Stimulated activated CD4-positive, alpha-beta T cell treated with anti-CD3 and anti-CD28 coated beads, Interleukin-4, amount 100 ng/mL, for 24 hours (primary cell): ENCODE measurements around the gene SERPIND1.
"Not testable (repeated sequence)": the region's sequence is repeated elsewhere in the genome, so short reads cannot be mapped to it uniquely, and the experiment has no call there.

Source experiments
- DNase-seq: peaks from one replicate; pipeline ENCODE4 v3.0.0-alpha.2; 2020

The SERPIND1 gene

DNA sequence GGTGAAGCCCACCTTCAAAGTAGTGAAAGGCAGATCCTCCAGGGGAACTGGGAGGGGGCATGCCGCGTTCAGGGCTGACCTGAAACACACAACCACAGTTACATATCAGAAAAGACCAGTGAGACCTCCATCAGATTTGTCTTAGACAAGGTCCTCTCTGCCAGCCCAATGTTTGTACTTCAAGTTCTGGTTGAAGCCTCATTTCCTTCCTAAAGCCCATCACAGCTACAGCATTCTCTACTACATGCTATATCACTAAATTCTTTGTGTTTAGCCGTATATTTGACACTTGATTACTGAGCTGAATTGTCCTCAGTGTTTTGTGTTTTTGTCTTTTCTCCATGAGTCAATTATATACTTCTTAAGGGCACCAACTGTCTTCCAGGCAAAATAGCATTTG lies 44.6 kb downstream of the SERPIND1 start:
- no peak for DNase-seq

DNA sequence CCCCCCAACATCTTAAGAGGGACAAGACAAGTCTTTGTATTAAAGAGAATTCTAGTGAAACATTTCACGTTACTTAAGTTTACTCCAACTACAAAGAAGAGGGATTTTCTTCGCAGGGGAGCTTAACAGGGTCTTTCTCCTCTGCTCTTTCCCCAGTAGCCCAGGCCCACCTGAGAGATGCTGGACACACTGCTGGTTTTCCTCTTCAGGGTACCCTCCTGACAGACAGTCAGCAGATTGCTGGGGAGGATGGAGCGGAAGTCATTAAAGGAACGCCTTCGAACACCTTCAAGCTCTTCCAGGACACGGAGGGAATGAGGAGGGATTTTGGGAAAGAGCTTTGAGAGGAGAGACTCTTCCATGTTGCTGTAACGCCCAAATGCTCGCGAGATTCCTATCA lies 45.6 kb downstream of the SERPIND1 start:
- no peak for DNase-seq

DNA sequence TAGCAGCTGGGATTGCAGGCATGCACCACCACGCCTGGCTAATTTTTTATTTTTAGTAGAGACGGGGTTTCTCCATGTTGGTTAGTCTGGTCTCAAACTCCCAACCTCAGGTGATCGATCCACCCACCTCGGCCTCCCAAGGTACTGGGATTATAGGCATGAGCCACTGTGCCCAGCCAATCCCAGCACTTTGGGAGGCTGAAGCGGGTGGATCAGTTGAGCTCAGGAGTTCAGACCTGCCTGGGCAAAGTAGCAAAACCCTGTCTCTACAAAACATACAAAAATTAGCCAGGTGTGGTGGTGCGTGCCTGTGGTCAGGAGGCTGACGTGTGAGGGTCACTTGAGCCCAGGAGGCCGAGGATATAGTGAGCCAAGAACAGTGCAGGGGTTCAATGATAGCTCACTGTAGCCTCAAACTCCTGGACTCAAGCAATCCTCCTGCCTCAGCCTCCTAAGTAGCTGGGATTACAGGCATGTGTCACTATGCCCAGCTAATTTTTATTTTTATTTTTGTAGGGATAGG lies 47.9 kb downstream of the SERPIND1 start:
- not testable (repeated sequence) for DNase-seq

DNA sequence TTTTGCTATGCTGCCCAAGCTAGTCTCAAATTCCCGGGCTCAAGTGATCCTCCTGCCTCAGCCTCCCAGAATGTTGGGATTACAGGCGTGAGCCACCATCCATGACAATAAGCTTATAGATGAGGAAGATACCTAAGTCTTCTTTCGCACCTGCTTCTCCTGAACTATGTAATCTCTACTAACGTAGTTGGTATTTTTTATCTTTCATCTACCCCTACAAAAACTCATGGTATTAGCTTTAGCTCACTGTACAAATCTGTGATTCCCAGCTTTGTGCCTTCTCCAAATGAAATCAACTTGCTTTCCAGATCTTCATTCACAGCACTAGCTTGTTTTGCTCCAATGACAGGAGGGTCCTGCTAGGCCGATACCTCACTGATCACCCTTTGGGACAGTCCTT lies 48.3 kb downstream of the SERPIND1 start:
- DNase-seq, result no peak

DNA sequence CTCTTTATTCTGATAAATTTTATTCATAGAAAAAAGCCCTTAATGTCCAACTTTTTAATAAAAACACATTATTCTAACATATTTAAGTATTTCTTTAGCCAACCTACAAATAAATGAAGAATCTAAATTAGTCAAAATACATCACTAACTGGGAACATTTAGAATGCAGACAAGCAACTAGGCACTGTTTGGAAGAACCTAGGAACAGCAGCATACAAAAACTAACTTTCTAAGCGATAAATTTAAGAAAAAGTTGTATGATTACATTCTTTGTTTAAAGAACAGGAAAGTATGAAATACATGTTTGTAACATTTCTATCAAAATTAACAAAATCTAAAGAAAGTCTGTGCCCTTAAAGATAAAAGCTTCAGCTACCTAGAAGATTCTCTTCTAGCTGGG lies 49.4 kb downstream of the SERPIND1 start:
- DNase-seq, result no peak

DNA sequence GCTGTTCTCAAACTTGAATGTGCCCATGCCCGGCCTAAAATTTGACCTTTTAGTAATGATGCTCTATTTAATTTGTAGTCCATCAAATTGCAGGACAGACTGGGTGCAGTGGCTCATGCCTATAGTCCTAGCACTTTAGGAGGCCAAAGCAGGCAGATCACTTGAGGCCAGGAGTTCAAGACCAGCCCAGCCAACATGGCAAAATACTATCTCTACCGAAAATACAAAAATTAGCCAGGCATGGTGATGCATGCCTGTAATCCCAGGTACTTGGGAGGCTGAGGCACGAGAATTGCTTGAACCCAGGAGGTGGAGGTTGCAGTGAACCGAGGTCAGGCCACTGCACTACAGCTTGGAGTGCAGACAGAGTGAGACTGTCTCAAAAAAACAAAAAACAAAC lies 51.3 kb downstream of the SERPIND1 start:
- DNase-seq, result not testable (repeated sequence)

DNA sequence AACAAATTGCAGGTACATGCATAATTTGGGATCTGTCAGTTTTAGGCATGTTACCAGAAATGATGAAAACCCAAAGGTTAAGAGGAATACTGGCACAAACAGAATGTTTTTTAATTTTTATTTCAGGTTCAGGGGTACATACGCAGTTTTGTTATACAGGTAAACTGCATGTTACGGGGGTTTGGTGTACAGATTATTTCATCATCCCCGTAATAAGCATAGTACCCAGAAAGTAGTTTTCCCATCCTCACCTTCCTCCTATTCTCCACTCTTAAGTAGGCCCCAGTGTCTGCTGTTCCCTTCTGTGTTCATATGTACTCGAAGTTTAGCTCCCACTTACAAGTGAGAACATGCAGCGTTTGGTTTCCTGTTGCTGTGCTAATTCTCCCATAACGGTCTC lies 51.7 kb downstream of the SERPIND1 start:
- DNase-seq, result no peak

DNA sequence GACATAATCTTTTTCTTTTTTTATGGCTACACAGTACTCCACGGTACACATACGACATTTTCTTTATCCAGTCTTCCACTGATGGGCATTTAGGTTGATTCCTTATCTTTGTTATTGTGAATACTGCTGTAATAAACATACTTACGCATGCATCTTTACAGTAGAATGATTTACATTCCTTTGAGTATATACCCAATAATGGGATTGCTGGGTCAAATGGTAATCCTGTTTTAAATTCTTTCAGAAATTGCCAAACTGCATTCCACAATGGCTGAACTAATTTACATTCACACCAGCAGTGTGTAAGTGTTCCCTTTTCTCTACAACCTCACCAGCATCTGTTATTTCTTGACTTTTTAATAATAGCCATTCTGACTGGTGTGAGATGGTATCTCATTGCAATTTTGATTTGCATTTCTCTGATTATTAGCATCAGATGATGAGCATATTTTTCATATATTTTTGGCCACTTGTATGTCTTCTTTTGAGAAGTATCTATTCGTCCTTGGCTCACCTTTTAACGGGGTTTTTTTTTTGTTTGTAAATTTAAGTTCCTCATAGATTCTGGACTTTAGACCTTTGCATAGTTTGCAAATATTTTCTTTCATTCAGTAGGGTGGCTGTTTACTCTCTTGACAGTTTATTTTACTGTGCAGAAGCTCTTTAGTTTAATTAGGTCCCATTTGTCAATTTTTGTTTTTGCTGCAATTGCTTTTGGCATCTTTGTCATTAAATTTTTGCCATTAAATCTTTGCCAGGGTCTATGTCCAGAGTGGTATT lies 52.6 kb downstream of the SERPIND1 start:
- not testable (repeated sequence) for DNase-seq

DNA sequence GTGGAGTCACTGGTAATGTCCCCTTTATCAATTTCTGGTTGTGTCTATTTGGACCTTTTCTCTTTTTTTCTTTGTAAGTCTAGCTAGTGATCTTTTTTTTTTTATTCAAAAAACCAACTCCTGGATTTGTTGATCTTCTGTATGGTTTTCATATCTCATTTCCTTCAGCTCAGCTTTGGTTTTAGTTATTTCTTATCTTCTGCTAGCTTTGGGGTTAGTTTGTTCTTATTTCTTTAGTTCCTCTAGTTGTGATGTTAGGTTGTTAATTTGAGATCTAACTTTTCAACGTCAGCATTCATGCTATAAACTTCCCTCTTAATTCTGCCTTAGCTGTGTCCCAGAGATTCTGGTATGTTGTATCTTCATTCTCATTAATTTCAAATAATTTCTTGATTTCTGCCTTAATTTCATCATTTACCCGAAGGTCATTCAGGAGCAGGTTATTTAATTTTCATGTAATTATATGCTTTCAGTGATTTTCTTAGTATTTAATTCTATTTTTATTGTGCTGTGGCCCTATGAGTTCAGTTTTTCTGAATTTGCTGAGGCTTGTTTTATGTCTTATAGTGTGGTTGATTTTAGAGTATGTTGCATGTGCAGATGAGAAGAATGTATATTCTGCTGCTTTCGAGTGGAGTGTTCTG lies 55.7 kb downstream of the SERPIND1 start:
- DNase-seq, result no peak

DNA sequence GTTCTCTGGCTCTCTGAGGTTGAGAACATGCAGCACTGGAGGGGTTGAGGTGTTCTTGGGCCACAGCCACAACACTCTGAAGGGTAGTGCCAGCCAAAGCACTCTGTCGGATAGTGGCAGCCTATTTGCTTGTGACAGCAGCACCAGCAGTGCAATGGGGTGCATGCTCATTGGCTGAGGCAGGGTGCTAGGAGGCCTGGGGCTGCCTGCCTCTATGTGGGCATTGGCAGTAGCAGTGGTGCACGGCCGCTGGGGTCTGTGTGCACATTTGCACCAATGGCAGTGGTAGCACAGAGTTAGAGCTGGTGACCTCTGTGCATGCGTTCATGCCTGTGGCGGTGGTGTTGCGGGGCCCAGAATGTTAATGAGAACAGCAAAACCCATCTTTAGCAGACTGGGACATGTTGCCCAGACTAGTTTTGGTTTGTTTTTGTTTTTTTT lies 59.3 kb downstream of the SERPIND1 start:
- no peak for DNase-seq

DNA sequence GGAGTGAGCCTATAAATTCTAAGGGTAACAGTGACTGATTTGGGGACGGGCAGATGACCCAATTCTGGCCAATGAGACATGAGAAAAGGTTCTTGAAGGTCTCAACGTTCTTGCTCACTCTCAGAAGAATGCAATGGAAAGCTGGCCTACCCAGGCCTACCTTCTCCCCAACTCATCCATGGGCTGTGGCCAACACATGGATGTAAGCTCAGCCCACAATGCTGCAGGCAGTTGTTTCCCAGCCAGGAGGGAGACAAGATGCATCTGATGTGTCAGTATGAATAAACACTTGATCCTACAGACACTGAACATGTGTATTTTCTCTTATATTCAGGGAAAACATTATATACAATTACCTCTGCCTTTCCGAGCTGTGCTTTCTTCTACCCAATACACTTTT lies 60.3 kb downstream of the SERPIND1 start:
- no peak for DNase-seq

DNA sequence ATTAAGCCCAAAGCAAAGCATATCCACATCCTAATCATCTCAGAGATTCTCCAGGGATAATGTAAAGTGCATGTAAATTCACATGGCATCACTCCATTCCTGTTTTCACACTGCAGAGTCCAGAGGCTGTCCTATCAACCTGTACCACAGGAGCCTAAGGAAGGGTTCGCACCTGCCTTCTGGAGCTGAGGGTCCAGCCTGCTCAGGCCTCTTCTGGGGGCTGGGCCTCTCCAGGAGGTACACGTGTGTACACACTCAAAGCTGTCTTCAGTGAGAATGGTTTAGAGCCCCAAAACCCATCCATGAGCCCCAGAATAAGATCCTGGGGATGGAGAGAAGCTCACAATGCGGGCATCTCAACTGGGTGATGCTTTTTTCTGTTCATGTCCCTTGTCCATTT lies 60.8 kb downstream of the SERPIND1 start:
- DNase-seq, result no peak
